ENCODE results near the gene CAMK2D. TPM values are rescaled to one million over a fixed set of nuclear protein-coding genes. Genes with fewer than 3 reads are reported as not detected.

CAMK2D gene
- total RNA-seq, 1 donor from 2014 or later, result 31.7 TPM

DNA sequence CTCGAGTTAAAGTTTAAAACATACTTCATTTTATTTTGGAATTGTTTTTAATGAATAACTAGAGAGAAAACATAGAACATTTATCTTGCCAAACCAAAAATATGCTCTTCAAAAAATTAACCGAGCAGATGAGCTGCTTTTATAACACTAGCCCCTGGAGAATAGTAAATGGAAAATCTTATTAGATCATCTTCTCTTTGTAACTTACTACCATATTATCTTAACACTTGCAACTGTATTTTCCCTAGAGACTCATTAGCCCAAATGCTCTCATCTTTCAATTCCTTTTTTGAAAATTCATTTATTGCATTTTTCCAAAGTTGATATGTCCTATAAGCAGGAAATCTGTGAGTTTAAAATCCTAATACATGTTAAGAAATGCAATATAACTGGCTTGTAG is 143.3 kb downstream of the CAMK2D start:
- DNase-seq (ENCODE audit: low spot score in 2 of 2, unreplicated experiment in 2 of 2), result no peak
- H3K9me3 Mint-ChIP-seq, result no peaks in the 10 kb centered on the region
- TF ChIP-seq, protein P1, sequence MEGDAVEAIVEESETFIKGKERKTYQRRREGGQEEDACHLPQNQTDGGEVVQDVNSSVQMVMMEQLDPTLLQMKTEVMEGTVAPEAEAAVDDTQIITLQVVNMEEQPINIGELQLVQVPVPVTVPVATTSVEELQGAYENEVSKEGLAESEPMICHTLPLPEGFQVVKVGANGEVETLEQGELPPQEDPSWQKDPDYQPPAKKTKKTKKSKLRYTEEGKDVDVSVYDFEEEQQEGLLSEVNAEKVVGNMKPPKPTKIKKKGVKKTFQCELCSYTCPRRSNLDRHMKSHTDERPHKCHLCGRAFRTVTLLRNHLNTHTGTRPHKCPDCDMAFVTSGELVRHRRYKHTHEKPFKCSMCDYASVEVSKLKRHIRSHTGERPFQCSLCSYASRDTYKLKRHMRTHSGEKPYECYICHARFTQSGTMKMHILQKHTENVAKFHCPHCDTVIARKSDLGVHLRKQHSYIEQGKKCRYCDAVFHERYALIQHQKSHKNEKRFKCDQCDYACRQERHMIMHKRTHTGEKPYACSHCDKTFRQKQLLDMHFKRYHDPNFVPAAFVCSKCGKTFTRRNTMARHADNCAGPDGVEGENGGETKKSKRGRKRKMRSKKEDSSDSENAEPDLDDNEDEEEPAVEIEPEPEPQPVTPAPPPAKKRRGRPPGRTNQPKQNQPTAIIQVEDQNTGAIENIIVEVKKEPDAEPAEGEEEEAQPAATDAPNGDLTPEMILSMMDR (IDR thresholded peaks at IDR 0.05; ENCODE audit: unreplicated experiment), result no peak
- H3K36me3 Mint-ChIP-seq, result no peaks in the 10 kb centered on the region
- H3K27me3 Mint-ChIP-seq (ENCODE audit: low read depth), result no peaks in the 10 kb centered on the region
- no peak overlapping the region for H3K4me3 Mint-ChIP-seq
- H3K4me1 Mint-ChIP-seq, result no peaks in the 10 kb centered on the region
- no peak overlapping the region for H3K27ac Mint-ChIP-seq

GRCh38 chr4:113617195-113617594 is 144.3 kb downstream of the CAMK2D start:
- Mint-ChIP-seq H3K36me3 (no peaks in the 10 kb centered on the region), H3K27ac (no peak overlapping the region), H3K27me3 (ENCODE audit: low read depth) (no peaks in the 10 kb centered on the region), H3K9me3 (no peaks in the 10 kb centered on the region), H3K4me3 (no peak overlapping the region), H3K4me1 (no peaks in the 10 kb centered on the region)
- no peak for DNase-seq (ENCODE audit: low spot score in 2 of 2, unreplicated experiment in 2 of 2)
- TF ChIP-seq, protein P1 (IDR thresholded peaks at IDR 0.05; ENCODE audit: unreplicated experiment), result no peak

- no peaks in the 10 kb centered on the region for H3K36me3 Mint-ChIP-seq
- H3K4me1 Mint-ChIP-seq, result no peaks in the 10 kb centered on the region
- TF ChIP-seq, protein P1 (IDR thresholded peaks at IDR 0.05; ENCODE audit: unreplicated experiment), result no peak
- no peaks in the 10 kb centered on the region for H3K27me3 Mint-ChIP-seq (ENCODE audit: low read depth)
- no peak overlapping the region for H3K4me3 Mint-ChIP-seq
- H3K27ac Mint-ChIP-seq, result no peak overlapping the region
- no peaks in the 10 kb centered on the region for H3K9me3 Mint-ChIP-seq
- no peak for DNase-seq (ENCODE audit: low spot score in 2 of 2, unreplicated experiment in 2 of 2)
Observed at GRCh38 chr4:113616443-113616842, 145.1 kb downstream of the CAMK2D start.

DNA sequence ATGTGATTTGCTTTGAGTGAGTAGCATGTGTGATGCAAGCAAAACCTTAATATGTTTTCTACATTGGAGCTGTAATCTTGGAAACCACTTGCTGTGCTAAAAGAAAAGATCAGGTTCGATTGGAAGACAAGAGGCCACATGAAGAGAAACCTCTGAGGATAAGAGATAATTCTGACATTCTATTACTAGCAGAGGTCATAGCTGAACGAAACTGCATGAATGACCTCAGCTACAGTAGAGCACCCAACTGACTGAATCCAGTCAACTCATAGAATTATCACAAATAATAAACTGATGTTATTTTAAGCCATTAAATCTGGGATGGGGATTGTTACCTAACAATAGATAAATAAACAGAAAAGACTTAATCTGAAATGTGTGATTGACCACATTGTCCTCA is 147.1 kb downstream of the CAMK2D start:
- no peak overlapping the region for H3K4me3 Mint-ChIP-seq
- H3K36me3 Mint-ChIP-seq, result no peaks in the 10 kb centered on the region
- TF ChIP-seq, protein P1 (IDR thresholded peaks at IDR 0.05; ENCODE audit: unreplicated experiment), result no peak
- H3K9me3 Mint-ChIP-seq, result no peaks in the 10 kb centered on the region
- no peak for DNase-seq (ENCODE audit: low spot score in 2 of 2, unreplicated experiment in 2 of 2)
- H3K4me1 Mint-ChIP-seq, result peaks cover 8% of the 10 kb centered on the region
- no peak overlapping the region for H3K27ac Mint-ChIP-seq
- no peaks in the 10 kb centered on the region for H3K27me3 Mint-ChIP-seq (ENCODE audit: low read depth)

GRCh38 chr4:113613503-113613902 is 148.0 kb downstream of the CAMK2D start:
- Mint-ChIP-seq H3K4me1 (peaks cover 8% of the 10 kb centered on the region), H3K4me3 (no peak overlapping the region), H3K27ac (no peak overlapping the region), H3K27me3 (ENCODE audit: low read depth) (no peaks in the 10 kb centered on the region), H3K9me3 (no peaks in the 10 kb centered on the region), H3K36me3 (peaks cover under 1% of the 10 kb centered on the region)
- TF ChIP-seq, protein P1 (IDR thresholded peaks at IDR 0.05; ENCODE audit: unreplicated experiment), result no peak
- DNase-seq (ENCODE audit: low spot score in 2 of 2, unreplicated experiment in 2 of 2), result no peak

DNA sequence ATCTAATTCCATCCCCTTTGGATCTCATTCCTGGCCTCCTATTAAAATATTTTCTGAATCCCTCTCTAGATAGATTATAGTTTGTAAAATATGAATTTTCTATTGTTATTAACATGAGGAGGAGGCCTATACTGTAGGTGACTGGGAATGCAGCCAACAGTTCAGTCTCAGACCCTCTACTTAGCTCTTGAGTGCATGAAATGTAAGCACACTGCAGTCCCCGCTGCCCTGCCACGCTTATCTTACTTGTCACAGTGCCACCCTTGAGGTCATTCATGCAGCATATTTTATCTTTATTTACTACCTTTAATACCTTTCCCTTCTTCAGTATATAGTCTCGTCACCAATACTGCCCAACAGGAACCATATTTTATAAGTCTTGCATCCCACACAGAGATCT is 151.0 kb downstream of the CAMK2D start:
- TF ChIP-seq, protein P1 (IDR thresholded peaks at IDR 0.05; ENCODE audit: unreplicated experiment), result no peak
- H3K27me3 Mint-ChIP-seq (ENCODE audit: low read depth), result no peaks in the 10 kb centered on the region
- H3K9me3 Mint-ChIP-seq, result peaks cover 16% of the 10 kb centered on the region
- H3K36me3 Mint-ChIP-seq, result peaks cover 26% of the 10 kb centered on the region
- H3K27ac Mint-ChIP-seq, result no peak overlapping the region
- H3K4me1 Mint-ChIP-seq, result peaks cover 8% of the 10 kb centered on the region
- no peak for DNase-seq (ENCODE audit: low spot score in 2 of 2, unreplicated experiment in 2 of 2)
- no peak overlapping the region for H3K4me3 Mint-ChIP-seq

All from mesothelial cell of epicardium (in vitro differentiated cells).